Urinary bladder (tissue), 4 donors: Measurements from ENCODE around the gene HMGN2. TPM values are rescaled to one million over a fixed set of nuclear protein-coding genes. Genes with fewer than 3 reads are reported as not detected.
"Not testable (repeated sequence)": the region's sequence is repeated elsewhere in the genome, so short reads cannot be mapped to it uniquely, and the experiment has no call there.

ENCODE experiments used
- DNase-seq: peaks from one replicate; pipeline ENCODE4 v3.0.0-alpha.2; 2015; ENCODE audit errors: extremely low spot score
- H3K27ac ChIP-seq: one replicate; pipeline ENCODE4 v1.5.1; 2013; ENCODE audit warnings: low read depth, mild to moderate bottlenecking, moderate library complexity
- H3K36me3 ChIP-seq: one replicate; pipeline ENCODE4 v1.6.1; 2013; ENCODE audit warnings: mild to moderate bottlenecking, moderate library complexity; ENCODE audit not compliant: insufficient read depth
- H3K4me1 ChIP-seq: one replicate; pipeline ENCODE4 v1.6.1; 2013; ENCODE audit warnings: mild to moderate bottlenecking, moderate library complexity; ENCODE audit not compliant: insufficient read depth
- H3K4me3 ChIP-seq: one replicate; pipeline ENCODE4 v1.5.1; 2013; ENCODE audit warnings: low read depth, low read length
- WGBS: extraction: QIAGEN DNeasy Blood & Tissue Kit; methylation state at CpG from one replicate; pipeline ENCODE4 v1.1.7; 2013; 5-methylcytosine and 5-hydroxymethylcytosine counted together
- polyA plus RNA-seq: library from polyadenylated mRNA; stranded (reverse); fragments of 200-250 nt; gene quantifications from one replicate; pipeline ENCODE4 v1.2.3, GENCODE V29; 2013
- total RNA-seq: library from RNA; depleted of rRNA; stranded (reverse); fragments of >200 nt; gene quantifications from one replicate; pipeline ENCODE4 v1.2.3, GENCODE V29; 2014
- donor health status: healthy with polysubstance abuse.
- donor health status: healthy.

HMGN2 gene
- total and polyA plus RNA-seq, 2 donors, result 519 to 557 TPM

GRCh38 chr1:26493267-26493666 is 21.0 kb downstream of the HMGN2 start:
- whole genome bisulfite sequencing, result 57% methylated on average over 3 of the region's 3 CpGs
- Histone ChIP-seq H3K4me3 (no peak overlapping the region), H3K36me3 (no peaks in the 10 kb centered on the region), H3K4me1 (no peaks in the 10 kb centered on the region), H3K27ac (no peak overlapping the region)
- DNase-seq, result no peak

GRCh38 chr1:26493938-26494337 is 21.7 kb downstream of the HMGN2 start:
- DNase-seq, result no peak
- Histone ChIP-seq H3K4me1 (no peaks in the 10 kb centered on the region), H3K36me3 (no peaks in the 10 kb centered on the region), H3K4me3 (no peak overlapping the region), H3K27ac (no peak overlapping the region)
- 88% methylated on average over 3 of the region's 3 CpGs for whole genome bisulfite sequencing

DNA sequence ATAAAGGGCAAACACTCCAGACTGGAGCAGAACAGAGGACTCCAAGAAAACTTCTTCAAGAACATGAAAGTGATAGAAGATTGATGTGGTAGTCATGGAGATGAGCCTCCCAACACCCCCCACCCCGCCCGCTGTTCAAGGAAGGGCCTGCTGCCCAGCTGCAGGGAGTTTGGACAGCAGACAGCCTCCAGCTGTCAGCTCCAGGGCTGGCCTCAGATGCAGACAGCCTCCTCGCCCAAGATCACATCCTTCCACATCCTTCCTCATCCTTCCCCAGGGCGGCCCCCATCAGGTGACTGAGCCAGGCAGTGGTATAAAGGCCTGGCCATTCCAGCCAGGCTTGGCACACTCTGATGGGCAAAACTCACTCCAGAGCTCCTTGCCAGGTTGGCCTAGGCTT is 24.6 kb downstream of the HMGN2 start:
- 32% methylated on average over 4 of the region's 4 CpGs for WGBS
- no peak for DNase-seq
- H3K27ac ChIP-seq, result no peak overlapping the region
- no peaks in the 10 kb centered on the region for H3K36me3 ChIP-seq
- H3K4me1 ChIP-seq, result no peaks in the 10 kb centered on the region
- H3K4me3 ChIP-seq, result no peak overlapping the region

DNA sequence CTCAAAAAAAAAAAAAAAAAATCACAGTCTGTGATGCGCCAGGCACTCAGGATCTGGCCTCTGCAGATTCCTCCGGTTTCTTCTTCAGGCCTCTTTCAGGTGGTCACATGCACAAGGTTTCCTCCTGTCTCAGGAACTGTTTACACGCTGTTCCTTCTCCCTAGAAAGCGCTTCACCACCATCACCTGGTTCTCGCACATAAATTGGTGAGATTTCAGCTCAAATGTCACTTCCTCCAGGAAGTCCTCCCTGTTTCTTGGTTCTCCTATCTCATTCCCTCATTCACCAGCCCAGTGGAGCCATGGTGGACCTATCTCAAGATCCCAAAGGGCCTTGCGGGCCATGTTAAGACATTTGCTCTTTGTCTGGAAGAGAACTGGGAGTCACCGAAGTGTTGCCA is 26.7 kb downstream of the HMGN2 start:
- 93% methylated on average over 7 of the region's 7 CpGs for WGBS
- DNase-seq, result no peak
- no peaks in the 10 kb centered on the region for H3K36me3 ChIP-seq
- no peaks in the 10 kb centered on the region for H3K4me1 ChIP-seq
- H3K4me3 ChIP-seq, result no peak overlapping the region
- no peak overlapping the region for H3K27ac ChIP-seq

- Histone ChIP-seq H3K27ac (peak overlapping the region; percentile 89), H3K4me1 (no peaks in the 10 kb centered on the region), H3K4me3 (peak overlapping the region; percentile 65), H3K36me3 (no peaks in the 10 kb centered on the region)
- WGBS, result under 1% methylated on average over 74 of the region's 74 CpGs
- peak; percentile 60 for DNase-seq
Observed at GRCh38 chr1:26500488-26501175, 28.4 kb downstream of the HMGN2 start.

DNA sequence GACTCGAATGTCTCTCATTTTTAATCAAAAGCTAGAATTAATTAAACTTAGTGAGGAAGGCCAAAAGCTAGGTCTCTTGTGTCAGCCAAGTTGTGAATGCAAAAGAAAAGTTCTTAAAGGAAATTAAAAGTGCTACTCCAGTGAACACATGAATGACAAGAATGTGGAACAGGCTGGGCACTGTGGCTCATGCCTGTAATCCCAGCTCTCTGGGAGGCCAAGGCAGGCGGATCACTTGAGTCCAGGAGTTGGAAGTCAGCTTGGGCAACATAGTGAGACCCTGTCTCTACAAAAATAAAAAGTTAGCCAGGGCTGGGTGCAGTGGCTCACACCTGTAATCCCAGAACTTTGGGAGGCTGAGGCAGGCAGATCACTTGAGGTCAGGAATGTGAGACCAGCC is 38.5 kb downstream of the HMGN2 start:
- not testable (repeated sequence) for H3K4me1 ChIP-seq, H3K36me3 ChIP-seq, H3K27ac ChIP-seq, DNase-seq, H3K4me3 ChIP-seq
- 63% methylated on average over 2 of the region's 2 CpGs for WGBS

DNA sequence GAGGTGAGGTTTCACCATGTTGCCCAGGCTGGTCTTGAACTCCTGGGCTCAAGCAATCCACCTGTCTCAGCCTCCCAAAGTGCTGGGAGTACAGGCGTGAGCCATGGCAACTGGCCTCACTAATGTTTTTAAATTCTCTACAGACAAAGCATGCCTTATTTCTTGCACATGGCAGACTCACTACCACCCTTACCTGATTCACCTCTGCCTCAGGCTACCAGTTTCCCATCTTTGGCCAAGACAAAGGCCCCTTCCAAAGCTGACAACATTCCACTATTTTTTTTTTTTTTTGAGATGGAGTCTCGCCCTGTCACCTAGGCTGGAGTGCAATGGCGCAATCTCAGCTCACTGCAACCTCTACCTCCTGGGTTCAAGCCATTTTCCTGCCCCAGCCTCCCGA is 43.6 kb downstream of the HMGN2 start:
- H3K4me3 ChIP-seq, H3K36me3 ChIP-seq, H3K27ac ChIP-seq, DNase-seq, H3K4me1 ChIP-seq: not testable (repeated sequence)
- WGBS, result 85% methylated on average over 4 of the region's 4 CpGs

DNA sequence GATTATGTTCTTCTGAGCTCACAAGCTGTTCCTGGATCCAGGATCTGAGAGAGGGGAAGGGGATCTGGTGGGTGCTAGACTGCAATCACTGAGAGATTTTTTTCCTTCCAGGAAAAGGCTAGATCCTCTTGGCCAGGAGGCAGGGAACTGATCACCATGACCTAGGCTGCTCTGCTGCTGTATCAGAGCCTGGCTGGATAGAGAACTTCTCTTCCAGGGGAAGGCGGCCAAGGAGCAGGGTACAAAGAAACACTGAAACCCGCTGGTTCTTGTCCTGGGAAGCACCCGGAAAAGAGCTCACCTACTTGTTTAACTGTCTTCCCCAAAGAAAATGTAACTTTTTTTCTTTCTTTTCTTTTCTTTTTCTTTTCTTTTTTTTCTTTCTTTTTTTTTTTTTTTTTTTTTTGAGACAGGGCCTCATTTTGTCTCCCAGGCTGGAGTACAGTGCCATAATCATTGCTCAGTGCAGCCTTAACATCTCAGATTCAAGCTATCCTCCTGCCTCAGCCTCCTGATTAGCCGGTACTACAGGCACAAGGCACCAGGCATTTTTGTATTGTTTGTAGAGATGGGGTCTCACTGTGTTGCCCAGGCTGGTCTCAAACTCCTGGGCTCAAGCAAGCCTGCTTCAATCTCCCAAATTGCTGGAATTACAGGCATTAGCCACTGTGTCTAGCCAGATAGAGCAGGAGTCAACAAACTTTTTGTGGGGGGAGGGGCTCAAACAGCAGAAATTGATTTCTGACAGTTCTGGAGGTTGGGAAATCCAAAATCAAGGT is 44.9 kb downstream of the HMGN2 start:
- WGBS, result 87% methylated on average over 4 of the region's 4 CpGs
- H3K4me3 ChIP-seq, result no peak overlapping the region
- no peaks in the 10 kb centered on the region for H3K4me1 ChIP-seq
- no peak for DNase-seq
- no peaks in the 10 kb centered on the region for H3K36me3 ChIP-seq
- no peak overlapping the region for H3K27ac ChIP-seq

GRCh38 chr1:26517766-26518049 is 45.5 kb downstream of the HMGN2 start:
- no peak for DNase-seq
- Histone ChIP-seq H3K4me3 (no peak overlapping the region), H3K4me1 (no peaks in the 10 kb centered on the region), H3K36me3 (no peaks in the 10 kb centered on the region), H3K27ac (no peak overlapping the region)
- 67% methylated on average over 1 of the region's 1 CpG for WGBS

- no peak overlapping the region for H3K27ac ChIP-seq
- WGBS, result 64% methylated on average over 6 of the region's 6 CpGs
- DNase-seq, result no peak
- H3K4me1 ChIP-seq, result no peaks in the 10 kb centered on the region
- no peak overlapping the region for H3K4me3 ChIP-seq
- H3K36me3 ChIP-seq, result no peaks in the 10 kb centered on the region
Observed at GRCh38 chr1:26518355-26518754, 46.1 kb downstream of the HMGN2 start.

GRCh38 chr1:26520339-26520738 is 48.1 kb downstream of the HMGN2 start:
- 81% methylated on average over 5 of the region's 5 CpGs for WGBS
- no peaks in the 10 kb centered on the region for H3K36me3 ChIP-seq

GRCh38 chr1:26521669-26522030 is 49.4 kb downstream of the HMGN2 start:
- Histone ChIP-seq H3K4me1 (no peaks in the 10 kb centered on the region), H3K4me3 (no peak overlapping the region), H3K36me3 (no peaks in the 10 kb centered on the region), H3K27ac (no peak overlapping the region)
- 64% methylated on average over 14 of the region's 14 CpGs for WGBS
- DNase-seq, result no peak

More at GRCh38 chr1:26520339-26520738, 48.1 kb downstream of the HMGN2 start:
- Histone ChIP-seq H3K27ac (no peak overlapping the region), H3K4me3 (no peak overlapping the region), H3K4me1 (no peaks in the 10 kb centered on the region)
- DNase-seq, result no peak

- Histone ChIP-seq H3K27ac (no peak overlapping the region), H3K36me3 (no peaks in the 10 kb centered on the region), H3K4me3 (no peak overlapping the region), H3K4me1 (no peaks in the 10 kb centered on the region)
- DNase-seq, result no peak
Observed at GRCh38 chr1:26522073-26522472, 49.8 kb downstream of the HMGN2 start.

DNA sequence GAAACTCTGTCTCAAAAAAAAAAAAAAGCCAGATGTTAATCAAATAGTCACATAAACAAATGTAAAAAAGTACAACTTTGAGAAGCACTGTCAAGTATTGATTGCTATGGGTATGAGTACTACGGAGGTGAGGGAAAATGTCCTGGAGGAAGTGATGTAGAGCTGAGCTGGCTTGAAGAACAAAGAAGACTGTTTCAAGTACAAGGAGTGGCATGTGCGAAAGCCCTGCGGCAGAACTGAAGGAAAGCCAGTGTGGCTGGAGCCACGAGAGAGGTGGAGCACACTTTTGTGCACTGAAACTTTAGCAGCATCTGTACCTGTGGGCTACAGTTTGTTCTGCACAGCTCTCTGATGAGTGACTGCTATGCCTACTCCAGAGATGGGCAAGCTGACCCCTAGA is 51.9 kb downstream of the HMGN2 start:
- 80% methylated on average over 4 of the region's 4 CpGs for WGBS
- H3K4me3 ChIP-seq, result no peak overlapping the region
- H3K4me1 ChIP-seq, result no peaks in the 10 kb centered on the region
- no peak overlapping the region for H3K27ac ChIP-seq
- no peak for DNase-seq
- no peaks in the 10 kb centered on the region for H3K36me3 ChIP-seq
